A549 (cell line): ENCODE data around the gene TXNIP. TPM values are rescaled to one million over a fixed set of nuclear protein-coding genes. Genes with fewer than 3 reads are reported as not detected.

Experiments used
- ATAC-seq, 2 experiments: fragments of 200-7000 bp in 1 of 2; fragments of >200 bp in 1 of 2; cut with Nextera tagmentation in 1 of 2; cut with Tn5 transposase in 1 of 2; 3 replicates each; pipeline versions ENCODE4 v1.8.0 to v1.9.1; 2018 to 2020; ENCODE audit warnings: mild to moderate bottlenecking in 1 of 2, moderate library complexity in 1 of 2
- CTCF ChIA-PET: fragments of 300-600 bp; sonication (Branson Sonifier 250); formaldehyde crosslinking; extraction: SDS; loops from one replicate; lab custom pipeline; 2021; ENCODE audit warnings: antibody characterized with exemption, inconsistent platforms; lab: Yijun Ruan, JAX
- POLR2A ChIA-PET: fragments of 350-600 bp; formaldehyde crosslinking; extraction: SDS; loops from one replicate; lab custom pipeline; 2021; ENCODE audit warnings: antibody characterized with exemption, inconsistent platforms; lab: Yijun Ruan, JAX
- DNase-seq, 2 experiments: peaks; one replicate each; pipeline versions ENCODE4 v3.0.0 to v3.0.0-alpha.2; 2011 to 2016; ENCODE audit warnings: low read depth in 1 of 2, low spot score in 1 of 2
- FAIRE-seq: peaks from 2 replicates; lab custom pipeline; 2011; peaks lifted over from hg19 to GRCh38; lab: Jason Lieb, UNC
- H3K27ac ChIP-seq, 2 experiments: fragments of >200 bp; sonication (Bioruptor Twin); formaldehyde crosslinking; 3 replicates each; pipeline ENCODE4 v1.5.1; 2016 to 2017
- H3K4me1 ChIP-seq: fragments of >200 bp; sonication (Bioruptor Twin); formaldehyde crosslinking; 3 replicates; pipeline ENCODE4 v1.6.1; 2016
- H3K4me2 ChIP-seq: fragments of >200 bp; sonication (Bioruptor Twin); formaldehyde crosslinking; 3 replicates; pipeline ENCODE4 v1.6.1; 2016
- H3K4me3 ChIP-seq: fragments of >200 bp; sonication (Bioruptor Twin); formaldehyde crosslinking; 3 replicates; pipeline ENCODE4 v1.5.1; 2016
- H3K9me3 ChIP-seq: fragments of >200 bp; sonication (Bioruptor Twin); formaldehyde crosslinking; 3 replicates; pipeline ENCODE4 v1.6.1; 2016
- CHD4 ChIP-seq: fragments of 200-600 bp; sonication (generic); IDR thresholded peaks from 2 replicates; pipeline ENCODE4 v1.6.1; 2016; ENCODE audit warnings: antibody characterized with exemption, mild to moderate bottlenecking, borderline replicate concordance
- CTCF ChIP-seq: fragments of >200 bp; sonication (Bioruptor Twin); formaldehyde crosslinking; IDR thresholded peaks from 3 replicates; pipeline ENCODE4 v1.5.1; 2016
- FOSB ChIP-seq: fragments of 250-450 bp; sonication (Bioruptor Pico); IDR thresholded peaks from 2 replicates; pipeline ENCODE4 v1.5.0; 2020; ENCODE audit warnings: mild to moderate bottlenecking, moderate library complexity
- FOSL2 ChIP-seq, 2 experiments: fragments of 450-650 bp in 1 of 2; fragments of >200 bp in 1 of 2; sonication (Bioruptor Twin) in 1 of 2; formaldehyde crosslinking; IDR thresholded peaks; 2 replicates each; pipeline versions ENCODE4 v1.5.0 to v1.6.1; 2016 to 2020; ENCODE audit warnings: mild to moderate bottlenecking in 1 of 2, moderate library complexity in 1 of 2
- FOXS1 ChIP-seq: fragments of 250-450 bp; sonication (Bioruptor Pico); IDR thresholded peaks from 2 replicates; pipeline ENCODE4 v1.5.0; 2020; ENCODE audit warnings: mild to moderate bottlenecking, moderate library complexity
- HDAC2 ChIP-seq: fragments of 200-600 bp; sonication (generic); IDR thresholded peaks from 2 replicates; pipeline ENCODE4 v1.6.1; 2016
- HEYL ChIP-seq: fragments of 250-450 bp; sonication (Bioruptor Pico); IDR thresholded peaks from 2 replicates; pipeline ENCODE4 v1.8.0; 2021; ENCODE audit warnings: mild to moderate bottlenecking, moderate library complexity
- NFE2L2 ChIP-seq: fragments of 150-350 bp; conservative IDR thresholded peaks from 2 replicates; pipeline ENCODE4 v1.6.1; 2014; ENCODE audit warnings: low read length
- NR3C1 ChIP-seq: fragments of >200 bp; sonication (Bioruptor Twin); formaldehyde crosslinking; IDR thresholded peaks from 3 replicates; pipeline ENCODE4 v1.6.1; 2017
- RAD21 ChIP-seq, 2 experiments: fragments of >200 bp in 1 of 2; sonication (Bioruptor Twin) in 1 of 2; formaldehyde crosslinking in 1 of 2; IDR thresholded peaks in 1 of 2; conservative IDR thresholded peaks in 1 of 2; 2 replicates in 1 of 2; 3 replicates in 1 of 2; pipeline ENCODE4 v1.6.1; 2012 to 2018; ENCODE audit warnings: inconsistent platforms in 1 of 2
- RCOR1 ChIP-seq: fragments of 150-350 bp; IDR thresholded peaks from 2 replicates; pipeline ENCODE4 v1.6.1; 2014; ENCODE audit warnings: antibody characterized with exemption, low read length, low read depth
- REST ChIP-seq: fragments of 200-600 bp; sonication (generic); IDR thresholded peaks from 2 replicates; pipeline ENCODE4 v1.6.1; 2016; ENCODE audit warnings: antibody characterized with exemption, mild to moderate bottlenecking, moderate library complexity
- SMC3 ChIP-seq: fragments of >200 bp; sonication (Bioruptor Twin); formaldehyde crosslinking; IDR thresholded peaks from 3 replicates; pipeline ENCODE4 v1.6.1; 2018; ENCODE audit warnings: inconsistent platforms
- ZSCAN20 ChIP-seq: fragments of 250-450 bp; sonication (Bioruptor Pico); IDR thresholded peaks from 2 replicates; pipeline ENCODE4 v1.8.0; 2022; ENCODE audit warnings: mild to moderate bottlenecking, moderate library complexity
- whole genome bisulfite sequencing: methylation state at CpG from one replicate; pipeline ENCODE4 v1.1.6; 2017; ENCODE audit errors: missing lambda C conversion rate; 5-methylcytosine and 5-hydroxymethylcytosine counted together
- polyA plus RNA-seq, 4 experiments: library from polyadenylated mRNA; depleted of rRNA in 3 of 4; stranded (reverse); fragments of >200 nt; fragmentation: RNase III in 1 of 4; extraction: RNeasy Plus Mini Kit Qiagen cat#74134 plus additional on column Dnase treatment in 1 of 4; gene quantifications; 2 replicates in 3 of 4; 3 replicates in 1 of 4; pipeline ENCODE4 v1.2.3, GENCODE V29; 2011 to 2017

The TXNIP gene
- polyA plus RNA-seq, 2 of the 4 experiments (the other 2 are of a cell fraction), result 3.1 TPM; not detected in 1

GRCh38 chr1:146016891-146017290 lies 20.5 kb upstream of the TXNIP start:
- CTCF ChIA-PET, result interaction anchor here (0.8 to 21.3 kb wide), 8 partner anchors 8 to 171 kb away, joined by 3 to 566 read pairs (median 12); partner anchors contain the start of genes ITGA10, NUDT17 and TXNIP
- FAIRE-seq (no peak), DNase-seq (no peak), ATAC-seq (no peak)
- H3K4me3 ChIP-seq, result no peak overlapping the region
- peaks cover 17% of the 10 kb centered on the region for H3K4me1 ChIP-seq
- whole genome bisulfite sequencing, result 17% methylated on average over 1 of the region's 1 CpG
- H3K9me3 ChIP-seq, result no peaks in the 10 kb centered on the region
- POLR2A ChIA-PET, result interaction anchor here (0.9 kb wide), 1 partner anchor 90 kb away, joined by 3 read pairs; the partner anchor contains the start of gene RBM8A
- no peak overlapping the region for H3K27ac ChIP-seq
- no peak overlapping the region for H3K4me2 ChIP-seq
- TF ChIP-seq RCOR1, result no peak
- TF ChIP-seq FOSB, result no peak
- TF ChIP-seq NR3C1, result no peak
- no peak for TF ChIP-seq HEYL (CRISPR knock-in tag)

GRCh38 chr1:146013559-146013922 lies 17.2 kb upstream of the TXNIP start:
- 48% methylated on average over 6 of the region's 6 CpGs for WGBS
- Histone ChIP-seq H3K27ac (no peak overlapping the region), H3K9me3 (no peaks in the 10 kb centered on the region), H3K4me2 (no peak overlapping the region; the same call in 2 of the 3 replicates), H3K4me1 (peaks cover 3% of the 10 kb centered on the region; the same call in 1 of the 3 replicates), H3K4me3 (no peak overlapping the region)
- DNase-seq, result no peak
- no peak for ATAC-seq
- POLR2A ChIA-PET, result no interaction called here
- no peak for FAIRE-seq
- TF ChIP-seq REST (no peak), FOXS1 (no peak), HDAC2 (no peak), ZSCAN20 (CRISPR knock-in tag) (no peak), FOSL2 (IDR thresholded peaks at IDR 0.05) (no peak), FOSL2 (CRISPR knock-in tag; IDR thresholded peaks at IDR 0.05) (no peak)
- TF ChIP-seq, all 56 proteins: peak for 0
- CTCF ChIA-PET, result interaction anchor here (0.6 to 21.3 kb wide), 8 partner anchors 8 to 168 kb away, joined by 3 to 566 read pairs (median 6); partner anchors contain the start of genes HJV, LIX1L, NUDT17 and TXNIP

GRCh38 chr1:146012703-146013558 lies 16.6 kb upstream of the TXNIP start:
- ATAC-seq, result peak; percentile 70 to 83; a peak in 5 of 6 replicates
- H3K27ac ChIP-seq, result no peak overlapping the region
- H3K4me3 ChIP-seq, result no peak overlapping the region
- POLR2A ChIA-PET, result no interaction called here
- H3K9me3 ChIP-seq, result no peaks in the 10 kb centered on the region
- TF ChIP-seq RAD21 (conservative IDR thresholded peaks at IDR 0.05 in 1 of 2, IDR thresholded peaks at IDR 0.05 in 1 of 2), result peak; percentile 93 to 96
- TF ChIP-seq NFE2L2, result no peak
- no peak for TF ChIP-seq CHD4
- peak; percentile 96 for TF ChIP-seq CTCF
- peak; percentile 80 for TF ChIP-seq SMC3
- TF ChIP-seq, all 56 proteins: peak for 3
- Histone ChIP-seq H3K4me1 (peaks cover 3% of the 10 kb centered on the region; the same call in 1 of the 3 replicates), H3K4me2 (peak overlapping the region; percentile 13; the same call in 1 of the 3 replicates)
- peak; percentile 69 to 82 for DNase-seq
- CTCF ChIA-PET, result interaction anchor here (0.6 to 21.3 kb wide), 14 partner anchors 9 to 185 kb away, joined by 3 to 566 read pairs (median 4); partner anchors contain the start of genes HJV, LIX1L, NUDT17 and TXNIP
- WGBS, result 1% methylated on average over 4 of the region's 4 CpGs
- FAIRE-seq, result peak; percentile 54
